H1 (cell line): ENCODE results near the gene ABHD1. TPM values are rescaled to one million over a fixed set of nuclear protein-coding genes. Genes with fewer than 3 reads are reported as not detected.
"Not testable (repeated sequence)": the region's sequence is repeated elsewhere in the genome, so short reads cannot be mapped to it uniquely, and the experiment has no call there.

Source experiments
- CTCF ChIA-PET: fragments of 300-600 bp; sonication (Branson Sonifier 250); formaldehyde crosslinking; loops from one replicate; lab custom pipeline; 2021; ENCODE audit not compliant: partially characterized antibody; lab: Charles Lee
- POLR2A ChIA-PET: fragments of 300-600 bp; sonication (Branson Sonifier 250); formaldehyde crosslinking; loops from one replicate; lab custom pipeline; 2021; ENCODE audit warnings: inconsistent platforms; ENCODE audit not compliant: partially characterized antibody; lab: Charles Lee
- DNase-seq, 2 experiments: peaks; one replicate each; pipeline versions ENCODE4 v3.0.0 to v3.0.0-alpha.2; 2010 to 2022; ENCODE audit warnings: low spot score in 2 of 2, low read depth in 1 of 2, mixed read lengths in 1 of 2
- FAIRE-seq: peaks from 2 replicates; lab custom pipeline; 2011; peaks lifted over from hg19 to GRCh38; lab: Jason Lieb, UNC
- H2AFZ ChIP-seq: 2 replicates; pipeline ENCODE4 v1.8.1; 2012; ENCODE audit warnings: low read length, inconsistent platforms
- H2AK5ac ChIP-seq: 2 replicates; pipeline ENCODE4 v1.6.1; 2013; ENCODE audit warnings: low read depth, low read length
- H2BK120ac ChIP-seq: replicated peaks from 2 replicates; pipeline ENCODE3; 2013; ENCODE audit warnings: low read depth, low read length, inconsistent platforms
- H2BK12ac ChIP-seq: 2 replicates; pipeline ENCODE4 v1.6.1; 2013; ENCODE audit warnings: low read depth, low read length
- H2BK15ac ChIP-seq: 2 replicates; pipeline ENCODE4 v1.6.1; 2013; ENCODE audit warnings: low read length
- H2BK20ac ChIP-seq: 2 replicates; pipeline ENCODE4 v1.6.1; 2013; ENCODE audit warnings: low read length
- H2BK5ac ChIP-seq: 2 replicates; pipeline ENCODE4 v1.6.1; 2013; ENCODE audit warnings: low read depth, low read length
- H3K14ac ChIP-seq: 2 replicates; pipeline ENCODE4 v1.6.1; 2013; ENCODE audit warnings: inconsistent platforms; ENCODE audit not compliant: insufficient read length
- H3K18ac ChIP-seq: 2 replicates; pipeline ENCODE4 v1.6.1; 2013; ENCODE audit warnings: low read length; ENCODE audit errors: extremely low read depth
- H3K23ac ChIP-seq: 2 replicates; pipeline ENCODE4 v1.6.1; 2013; ENCODE audit warnings: inconsistent platforms; ENCODE audit not compliant: insufficient read length
- H3K23me2 ChIP-seq: 2 replicates; pipeline ENCODE4 v1.6.1; 2013; ENCODE audit warnings: low read depth, low read length
- H3K27ac ChIP-seq: 2 replicates; pipeline ENCODE4 v1.6.1; 2011; ENCODE audit warnings: low read depth, low read length, inconsistent platforms
- H3K27me3 ChIP-seq, 4 experiments: replicated peaks in 1 of 4; 1 replicate in 1 of 4; 2 replicates in 3 of 4; pipeline versions ENCODE4 v1.6.1 to v1.8.1; 2011 to 2013; ENCODE audit warnings: low read length in 3 of 4, mild to moderate bottlenecking in 3 of 4, inconsistent platforms in 2 of 4, mixed read lengths in 2 of 4, moderate library complexity in 1 of 4; ENCODE audit not compliant: control insufficient read depth in 3 of 4, insufficient read depth in 3 of 4; ENCODE audit errors: extremely low read depth in 1 of 4
- H3K36me3 ChIP-seq, 4 experiments: 2 replicates each; pipeline versions ENCODE4 v1.6.1 to v1.8.1; 2011 to 2013; ENCODE audit warnings: mild to moderate bottlenecking in 4 of 4, low read length in 3 of 4, moderate library complexity in 2 of 4, control low read depth in 1 of 4, inconsistent platforms in 1 of 4; ENCODE audit not compliant: insufficient read depth in 4 of 4, control insufficient read depth in 2 of 4
- H3K4ac ChIP-seq: replicated peaks from 2 replicates; pipeline ENCODE3; 2013; ENCODE audit warnings: low read length, low read depth, mixed read lengths, inconsistent platforms; ENCODE audit not compliant: insufficient read length
- H3K4me1 ChIP-seq, 4 experiments: replicated peaks in 1 of 4; 1 replicate in 1 of 4; 2 replicates in 3 of 4; pipeline versions ENCODE4 v1.6.1 to v1.8.1; 2011 to 2013; ENCODE audit warnings: low read length in 3 of 4, inconsistent platforms in 2 of 4, mixed read lengths in 1 of 4; ENCODE audit not compliant: insufficient read depth in 4 of 4, control insufficient read depth in 3 of 4
- H3K4me2 ChIP-seq, 2 experiments: 2 replicates each; pipeline versions ENCODE4 v1.6.1 to v1.8.1; 2011 to 2013; ENCODE audit warnings: low read depth in 2 of 2, low read length in 2 of 2, control low read depth in 1 of 2, inconsistent platforms in 1 of 2, mild to moderate bottlenecking in 1 of 2; ENCODE audit not compliant: insufficient read depth in 1 of 2
- H3K4me3 ChIP-seq, 4 experiments: fragments of 200-600, 300-600 bp in 1 of 4; sonication (generic), shearing (Covaris generic), sonication (Bioruptor Twin) in 1 of 4; 2 replicates each; pipeline versions ENCODE4 v1.5.1 to v1.8.1; 2011 to 2016; ENCODE audit warnings: low read length in 4 of 4, low read depth in 3 of 4, control low read depth in 2 of 4, inconsistent platforms in 2 of 4, mild to moderate bottlenecking in 2 of 4, mixed read lengths in 1 of 4, moderate library complexity in 1 of 4; ENCODE audit not compliant: insufficient read depth in 2 of 4; ENCODE audit errors: extremely low read depth in 1 of 4
- H3K56ac ChIP-seq: replicated peaks from 2 replicates; pipeline ENCODE3; 2013; ENCODE audit warnings: low read depth, mild to moderate bottlenecking, mixed read lengths, low read length, inconsistent platforms; ENCODE audit not compliant: insufficient read length
- H3K79me1 ChIP-seq: 2 replicates; pipeline ENCODE4 v1.6.1; 2013; ENCODE audit warnings: low read depth, low read length, control low read depth
- H3K79me2 ChIP-seq, 2 experiments: 2 replicates each; pipeline versions ENCODE4 v1.6.1 to v1.8.1; 2012 to 2013; ENCODE audit warnings: low read length in 2 of 2, mild to moderate bottlenecking in 2 of 2, inconsistent platforms in 1 of 2; ENCODE audit not compliant: insufficient read depth in 2 of 2, control insufficient read depth in 1 of 2
- H3K9ac ChIP-seq, 4 experiments: replicated peaks in 1 of 4; 1 replicate in 1 of 4; 2 replicates in 3 of 4; pipeline versions ENCODE4 v1.6.1 to v1.8.1; 2011 to 2013; ENCODE audit warnings: low read depth in 3 of 4, low read length in 3 of 4, control low read depth in 2 of 4, mild to moderate bottlenecking in 2 of 4, moderate library complexity in 2 of 4, inconsistent platforms in 1 of 4; ENCODE audit errors: extremely low read depth in 1 of 4
- H3K9me3 ChIP-seq, 2 experiments: 2 replicates each; pipeline versions ENCODE4 v1.6.1 to v1.8.1; 2012 to 2013; ENCODE audit warnings: mild to moderate bottlenecking in 2 of 2, moderate library complexity in 2 of 2, control low read depth in 1 of 2, inconsistent platforms in 1 of 2, low read depth in 1 of 2, low read length in 1 of 2, mixed read lengths in 1 of 2; ENCODE audit not compliant: insufficient read depth in 2 of 2
- H4K20me1 ChIP-seq, 2 experiments: replicated peaks in 1 of 2; 2 replicates each; pipeline versions ENCODE3 to v1.8.1; 2011 to 2013; ENCODE audit warnings: inconsistent platforms in 2 of 2, low read length in 2 of 2, mild to moderate bottlenecking in 1 of 2; ENCODE audit not compliant: insufficient read depth in 2 of 2, control insufficient read depth in 1 of 2
- H4K5ac ChIP-seq: 2 replicates; pipeline ENCODE4 v1.6.1; 2013; ENCODE audit warnings: low read length, low read depth, mixed read lengths, inconsistent platforms; ENCODE audit not compliant: insufficient read length
- H4K8ac ChIP-seq: 2 replicates; pipeline ENCODE4 v1.8.0; 2013; ENCODE audit warnings: mild to moderate bottlenecking, moderate library complexity, low read length, inconsistent platforms; ENCODE audit not compliant: insufficient read depth; ENCODE audit errors: extremely low read depth
- H4K91ac ChIP-seq: replicated peaks from 2 replicates; pipeline ENCODE3; 2013; ENCODE audit warnings: low read length, mixed read lengths, inconsistent platforms; ENCODE audit not compliant: insufficient read length
- WGBS, 2 experiments: shearing (Covaris generic) in 1 of 2; methylation state at CpG; one replicate each; pipeline versions ENCODE4 v1.1.6 to v1.1.7; 2013 to 2015; ENCODE audit warnings: low lambda C conversion rate in 2 of 2, mixed read lengths in 2 of 2, inconsistent platforms in 1 of 2, low coverage in 1 of 2, missing lambda C conversion rate in 1 of 2; ENCODE audit not compliant: insufficient replicate concordance in 2 of 2, insufficient coverage in 1 of 2, insufficient read length in 1 of 2; ENCODE audit errors: extremely low coverage in 1 of 2, missing lambda C conversion rate in 1 of 2; 5-methylcytosine and 5-hydroxymethylcytosine counted together
- polyA plus RNA-seq, 7 experiments: library from polyadenylated mRNA; depleted of rRNA in 3 of 7; stranded (reverse) in 5 of 7; unstranded in 2 of 7; fragments of >200 nt in 5 of 7; fragments of 200-250 nt in 2 of 7; gene quantifications; 1 replicate in 5 of 7; 2 replicates in 1 of 7; 4 replicates in 1 of 7; pipeline versions ENCODE4 v1.2.1 to v1.2.3, GENCODE V29; 2011 to 2013; ENCODE audit warnings: missing spikeins in 2 of 7, mixed read lengths in 2 of 7
- total RNA-seq: library from RNA; stranded (reverse); fragmentation: NEBNext Ultra II Directional; extraction: Animal tissue kit (Norgen Biotek cat#: 25700); gene quantifications from 2 replicates; pipeline ENCODE4 v1.2.1, GENCODE V29; 2021

Gene ABHD1
- total and polyA plus RNA-seq, 2 of the 8 experiments (the other 6 are each of a cell fraction or from before 2014, with no cell fraction given) = 0.20 to 1.1 TPM

DNA sequence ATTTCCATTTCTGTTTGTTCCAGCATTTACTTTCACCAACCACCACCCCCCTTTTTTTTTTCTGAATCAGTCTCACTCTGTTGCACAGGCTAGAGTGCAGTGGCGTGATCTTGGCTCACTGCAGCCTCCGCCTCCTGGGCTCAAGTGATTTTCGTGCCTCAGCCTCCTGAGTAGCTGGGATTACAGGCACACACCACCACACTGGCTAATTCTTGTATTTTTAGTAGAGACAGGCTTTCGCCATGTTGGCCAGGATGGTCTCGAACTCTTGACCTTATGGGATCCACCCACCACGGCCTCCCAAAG lies 48.1 kb upstream of the ABHD1 start:
- H2AFZ ChIP-seq, H3K56ac ChIP-seq, H4K8ac ChIP-seq, H3K4ac ChIP-seq, H2BK20ac ChIP-seq, H3K27me3 ChIP-seq, H2AK5ac ChIP-seq, CTCF ChIA-PET, H3K36me3 ChIP-seq, H3K23ac ChIP-seq, H2BK5ac ChIP-seq, H4K5ac ChIP-seq, H3K79me1 ChIP-seq, H3K27ac ChIP-seq, H4K91ac ChIP-seq, H3K18ac ChIP-seq, H3K9me3 ChIP-seq, H3K79me2 ChIP-seq, H2BK12ac ChIP-seq, H3K14ac ChIP-seq, H3K4me3 ChIP-seq, DNase-seq, H2BK15ac ChIP-seq, H4K20me1 ChIP-seq, FAIRE-seq, H3K9ac ChIP-seq, H2BK120ac ChIP-seq, H3K4me2 ChIP-seq: not testable (repeated sequence)
- peaks cover 14% of the 10 kb centered on the region; the same call in 1 of the 2 replicates for H3K23me2 ChIP-seq
- WGBS, 2 experiments = 94% methylated on average over 6 of the region's 6 CpGs; no CpG with 5 or more reads in 1 of the 2 experiments
- peaks cover 0 to 21% (median 7%) of the 10 kb centered on the region in 4 experiments; a peak in 6 of 7 replicates for H3K4me1 ChIP-seq
- POLR2A ChIA-PET = interaction anchor here (1.1 to 18.5 kb wide), 2 partner anchors 19 to 142 kb away, joined by 5 to 441 read pairs; partner anchors contain the start of genes AGBL5 and CAD
